Activated CD4-positive, alpha-beta T cell treated with anti-CD3 and anti-CD28 coated beads, Interleukin-10, Interleukin-2, amounts not matched to agents 100 ng/mL and 50 ng/mL, durations not matched to agents 16 hours and 8 hours (primary cell): Measurements from ENCODE around the gene ACMSD.
"Not testable (repeated sequence)": the region's sequence is repeated elsewhere in the genome, so short reads cannot be mapped to it uniquely, and the experiment has no call there.

ENCODE experiments used
- DNase-seq: peaks from one replicate; pipeline ENCODE4 v3.0.0-alpha.2; 2020

ACMSD gene

GRCh38 chr2:134855709-134856108 is 17.3 kb downstream of the ACMSD start:
- DNase-seq = no peak

GRCh38 chr2:134858245-134858644 is 19.8 kb downstream of the ACMSD start:
- no peak for DNase-seq

DNA sequence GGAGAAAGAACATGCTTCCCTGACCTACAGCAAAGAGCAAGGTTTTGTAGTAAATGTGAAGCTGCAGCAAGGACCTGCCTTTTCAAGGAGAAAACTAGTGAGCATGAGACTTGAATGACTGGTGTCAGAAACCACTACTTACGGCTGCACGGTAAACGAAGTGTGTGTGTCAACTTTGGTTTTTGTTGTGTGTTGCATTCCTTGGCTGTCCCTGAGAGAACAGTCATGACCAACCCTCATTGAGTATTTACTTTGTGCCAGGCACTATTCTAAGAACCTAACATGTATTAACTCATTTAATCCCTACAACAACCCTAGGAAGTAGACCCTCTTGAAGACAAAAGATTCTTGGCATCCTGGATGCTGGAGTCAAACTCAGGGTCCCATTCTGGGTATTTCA is 22.8 kb downstream of the ACMSD start:
- no peak for DNase-seq

GRCh38 chr2:134862069-134862468 is 23.7 kb downstream of the ACMSD start:
- DNase-seq = no peak

DNA sequence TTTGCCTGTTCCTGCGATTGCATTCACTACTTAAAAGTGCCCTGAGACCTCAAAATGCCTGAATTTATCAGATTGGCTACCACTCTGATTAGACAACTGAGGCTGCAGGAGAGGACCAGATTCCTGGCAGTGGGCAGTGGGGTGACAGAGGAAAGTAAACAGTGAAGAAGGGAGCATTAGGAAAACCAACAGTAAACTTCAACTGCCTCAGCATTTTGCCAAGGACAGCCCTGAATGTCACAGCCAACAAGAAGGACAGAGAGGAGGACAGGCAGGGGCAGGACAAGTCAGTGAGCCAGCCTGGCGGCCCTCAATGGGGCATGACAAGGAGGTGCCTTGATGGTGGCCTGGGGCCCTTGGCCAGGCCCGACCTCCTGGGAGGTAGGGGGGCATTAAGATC is 24.3 kb downstream of the ACMSD start:
- DNase-seq = no peak

- no peak for DNase-seq
Measured at GRCh38 chr2:134863446-134863845, 25.0 kb downstream of the ACMSD start.

DNA sequence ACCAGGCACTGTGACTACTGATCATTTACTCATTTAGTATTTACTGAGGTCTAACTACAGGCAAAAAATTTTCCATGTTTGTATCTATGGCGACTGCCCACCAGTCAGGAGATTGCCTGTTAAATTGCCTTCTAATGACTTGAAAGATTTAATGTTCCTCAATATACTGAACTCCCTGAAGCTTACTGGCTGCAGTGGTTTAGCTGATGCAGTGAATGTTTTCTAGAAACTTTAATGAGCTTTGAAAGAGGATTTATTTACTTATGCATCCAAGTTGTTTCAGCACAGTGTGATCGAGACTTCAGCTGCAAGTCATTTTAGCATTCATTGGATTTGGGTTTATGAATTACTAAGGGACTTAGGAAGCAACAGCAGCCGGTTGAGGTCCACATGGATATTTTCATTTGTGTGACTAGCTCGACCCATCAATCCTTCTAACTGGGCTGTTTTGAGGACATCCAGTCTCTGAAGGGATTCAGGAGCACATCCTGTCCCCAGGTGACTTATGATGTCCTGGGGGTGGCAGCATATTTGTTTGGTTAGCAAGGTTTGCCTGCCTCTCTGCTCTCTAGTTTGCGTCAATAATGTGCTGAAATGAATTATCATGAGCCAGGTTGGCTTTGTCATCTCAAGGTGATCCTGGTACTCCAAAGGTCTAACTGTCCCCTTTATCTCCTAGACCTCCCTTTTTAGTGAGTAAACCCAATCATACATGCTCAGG is 26.8 kb downstream of the ACMSD start:
- DNase-seq = no peak

GRCh38 chr2:134866498-134867099 is 28.2 kb downstream of the ACMSD start:
- DNase-seq = no peak

DNA sequence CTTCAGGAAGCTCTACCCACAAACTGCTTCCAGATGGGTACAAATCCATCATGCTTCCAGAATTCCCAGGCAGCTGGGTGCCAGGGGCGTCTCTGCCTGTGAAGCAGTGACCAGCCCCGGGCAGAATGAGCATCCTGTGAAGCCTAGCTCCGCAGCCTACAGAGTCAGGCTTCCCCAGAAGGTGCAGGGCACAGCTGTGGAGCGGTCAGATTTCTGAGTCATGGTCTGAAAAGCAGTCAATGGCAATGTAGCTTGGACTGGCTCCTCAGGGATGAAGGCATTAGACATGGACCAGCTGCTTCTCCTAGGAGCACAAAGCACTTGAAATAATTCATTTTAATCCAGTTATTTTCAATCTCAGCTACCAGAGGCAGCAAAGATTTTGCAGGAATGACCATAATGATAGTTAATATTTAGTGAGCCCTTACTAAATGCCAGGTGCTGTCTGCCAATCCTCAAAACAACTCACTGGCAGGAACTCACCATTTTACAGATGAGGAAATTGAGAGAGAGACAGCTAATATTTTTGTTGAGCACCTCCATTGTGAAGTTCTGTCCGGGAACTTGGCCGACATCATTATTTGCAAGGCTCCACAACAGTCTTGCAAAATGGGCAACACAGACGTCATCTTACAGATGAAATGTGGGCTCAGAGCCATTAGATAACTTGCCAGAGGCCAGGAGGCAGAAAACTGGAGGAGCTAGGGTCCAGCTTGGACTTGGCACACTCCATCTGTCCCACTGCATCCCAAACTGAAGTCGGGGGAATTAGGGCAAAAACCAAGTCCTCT is 31.7 kb downstream of the ACMSD start:
- no peak for DNase-seq

DNA sequence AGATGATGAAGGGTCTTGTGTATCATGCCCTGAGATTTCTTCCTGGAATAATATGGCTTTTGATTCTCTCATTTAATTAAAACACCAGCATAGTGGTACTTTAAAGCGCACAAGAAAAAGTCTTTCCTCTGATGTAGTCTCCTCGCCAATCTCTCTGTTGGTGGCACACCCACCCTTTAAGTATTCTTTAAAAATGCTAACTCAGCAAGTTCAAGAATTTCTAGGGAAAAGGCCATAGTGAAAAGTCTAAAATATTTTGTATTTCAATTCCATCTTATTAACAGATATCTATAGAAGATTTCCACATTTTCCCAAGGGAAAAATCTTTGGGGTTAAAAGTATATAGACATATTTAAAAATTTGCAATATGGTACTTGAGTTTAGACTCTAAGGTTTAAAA is 34.7 kb downstream of the ACMSD start:
- no peak for DNase-seq

DNA sequence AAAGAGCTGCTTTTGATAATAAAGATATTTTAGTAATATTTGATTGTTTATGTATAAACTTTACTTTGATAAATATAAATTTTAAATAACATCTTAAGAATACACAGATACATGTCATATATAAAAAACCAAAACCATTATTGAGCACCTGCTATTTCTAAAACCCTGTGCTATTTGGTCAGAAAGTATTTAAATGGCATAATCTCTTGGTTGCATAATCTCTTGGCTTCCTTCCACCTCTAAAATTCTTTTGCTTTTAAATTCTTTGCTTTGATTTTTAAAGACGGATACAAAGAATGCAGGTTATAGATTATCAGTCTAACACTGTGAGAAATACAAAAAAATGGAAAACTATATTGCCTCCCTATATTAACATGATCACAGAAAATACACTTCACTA is 36.9 kb downstream of the ACMSD start:
- no peak for DNase-seq

DNA sequence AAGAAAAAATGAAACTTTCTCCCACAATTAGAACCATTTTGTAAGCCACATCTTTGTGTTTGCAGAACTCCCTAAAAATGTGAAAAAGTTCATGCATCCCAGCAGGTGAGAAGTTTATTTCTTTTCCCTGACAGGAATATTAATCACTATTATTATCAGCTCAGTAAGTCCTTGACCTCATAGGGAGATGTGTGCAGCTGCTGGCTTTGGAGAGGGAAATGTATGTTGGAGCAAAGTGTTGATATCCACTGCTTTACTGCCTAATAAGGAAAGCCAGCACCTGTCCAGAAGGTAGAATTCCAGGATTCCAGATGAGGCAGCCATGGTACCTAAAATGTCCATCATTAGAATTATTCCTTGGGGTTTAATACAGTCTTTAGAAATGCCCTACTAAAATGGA is 44.4 kb downstream of the ACMSD start:
- no peak for DNase-seq

- DNase-seq = no peak
Measured at GRCh38 chr2:134883552-134884293, 45.3 kb downstream of the ACMSD start.

DNA sequence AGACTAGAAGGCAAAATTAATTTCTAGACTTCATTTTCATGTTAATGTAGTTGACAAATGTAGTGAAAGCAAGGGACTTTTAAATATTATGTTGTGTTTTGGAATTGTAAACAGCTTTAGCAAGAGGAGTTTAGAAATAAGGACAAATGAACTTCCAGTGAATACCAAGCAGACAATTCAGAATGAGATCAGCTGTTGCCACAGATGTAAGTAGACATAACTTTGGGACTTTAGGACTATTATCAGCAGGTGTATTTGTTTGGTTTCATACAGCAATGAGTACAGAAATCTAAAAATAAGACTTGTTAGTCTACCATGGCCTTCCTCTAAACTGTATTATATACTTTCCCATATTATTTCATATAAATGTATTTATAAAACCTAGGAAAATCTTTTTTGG is 46.0 kb downstream of the ACMSD start:
- no peak for DNase-seq

DNA sequence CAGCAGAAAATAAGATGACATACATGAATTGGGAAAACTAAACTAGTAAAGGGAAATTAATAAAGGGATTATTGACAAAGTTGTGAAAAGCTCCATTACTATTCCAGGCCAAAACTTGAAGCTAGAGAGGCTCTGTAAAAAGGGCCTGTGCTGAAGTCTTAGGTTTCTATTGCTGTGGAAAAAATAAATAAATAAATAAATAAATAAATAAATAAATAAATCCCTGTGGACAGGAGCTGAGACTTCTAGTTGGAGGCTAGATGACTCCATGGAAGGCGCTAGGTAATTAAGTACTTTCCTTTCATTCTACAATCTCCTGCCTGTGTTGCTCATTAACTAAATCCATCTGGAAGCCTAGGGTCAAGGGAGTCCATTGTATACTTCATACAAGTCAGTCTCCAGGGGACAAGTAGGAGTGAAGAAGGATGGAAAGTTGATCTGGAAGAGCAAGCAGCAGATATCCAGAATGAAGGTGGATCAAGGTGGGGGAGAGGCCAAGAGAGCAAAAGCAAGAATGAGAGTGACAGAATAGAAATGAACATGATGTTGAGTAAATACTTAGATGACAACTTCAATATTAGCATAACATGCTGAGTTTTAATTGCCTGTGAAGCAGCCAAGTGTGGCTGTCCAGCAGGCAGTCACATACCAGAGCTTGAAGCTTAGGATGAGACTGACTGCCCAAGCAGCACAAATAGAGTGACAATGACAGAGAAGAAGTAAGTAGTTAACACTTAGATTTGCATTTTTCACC is 54.0 kb downstream of the ACMSD start:
- DNase-seq = no peak

DNA sequence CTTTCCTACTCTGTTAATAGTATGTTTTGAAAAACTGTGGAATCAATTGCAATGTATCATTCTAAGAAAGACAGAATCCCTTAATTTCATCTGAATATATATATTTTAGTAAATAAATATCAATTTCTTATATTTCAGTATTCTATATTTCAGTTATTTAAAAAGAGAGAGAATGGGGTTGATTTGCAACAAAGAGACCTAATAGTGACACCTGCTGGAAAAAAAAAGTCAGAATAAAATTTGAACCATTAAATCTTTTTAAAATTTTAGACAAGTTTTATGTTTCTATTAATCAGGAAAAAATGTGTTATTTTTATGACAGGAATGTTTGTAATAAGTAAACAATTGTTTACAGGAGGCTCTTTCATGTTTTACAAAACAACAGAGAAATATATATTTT is 59.5 kb downstream of the ACMSD start:
- DNase-seq = no peak

DNA sequence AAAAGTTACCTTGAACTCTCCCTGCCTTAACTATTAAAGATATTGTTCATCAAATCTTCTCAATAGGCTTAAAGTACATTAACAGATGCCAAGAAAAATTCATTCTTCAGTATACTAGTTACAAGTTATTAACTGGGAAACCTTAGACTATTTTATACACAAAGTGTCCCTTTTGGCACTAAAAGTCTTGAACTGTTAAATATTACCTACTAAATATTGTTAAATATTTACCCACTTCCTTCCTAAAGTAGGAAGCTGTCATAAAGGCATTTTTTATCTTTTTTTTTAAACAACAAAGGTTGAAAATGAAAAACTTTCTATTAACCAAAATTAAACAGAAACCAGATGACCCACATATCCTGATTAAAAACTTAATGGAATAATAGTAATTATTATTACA is 60.8 kb downstream of the ACMSD start:
- DNase-seq = no peak

DNA sequence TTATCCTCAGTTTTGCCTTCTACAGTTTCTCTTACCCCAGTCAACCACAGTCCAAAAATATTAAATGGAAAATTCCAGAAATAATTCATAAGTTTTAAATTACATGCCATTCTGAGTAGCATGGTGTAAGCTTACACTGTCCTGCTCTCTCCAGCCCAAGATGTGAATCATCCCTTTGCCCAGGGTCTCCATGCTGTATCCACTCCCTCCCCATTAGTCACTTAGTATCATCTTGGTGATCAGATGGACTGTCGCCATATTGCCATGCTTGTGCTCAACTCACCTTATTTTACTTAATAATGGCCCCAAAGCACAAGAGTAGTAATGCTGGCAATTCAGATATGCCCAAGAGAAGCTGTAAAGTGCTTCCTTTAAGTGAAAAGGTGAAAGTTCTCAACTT is 61.7 kb downstream of the ACMSD start:
- DNase-seq = no peak

DNA sequence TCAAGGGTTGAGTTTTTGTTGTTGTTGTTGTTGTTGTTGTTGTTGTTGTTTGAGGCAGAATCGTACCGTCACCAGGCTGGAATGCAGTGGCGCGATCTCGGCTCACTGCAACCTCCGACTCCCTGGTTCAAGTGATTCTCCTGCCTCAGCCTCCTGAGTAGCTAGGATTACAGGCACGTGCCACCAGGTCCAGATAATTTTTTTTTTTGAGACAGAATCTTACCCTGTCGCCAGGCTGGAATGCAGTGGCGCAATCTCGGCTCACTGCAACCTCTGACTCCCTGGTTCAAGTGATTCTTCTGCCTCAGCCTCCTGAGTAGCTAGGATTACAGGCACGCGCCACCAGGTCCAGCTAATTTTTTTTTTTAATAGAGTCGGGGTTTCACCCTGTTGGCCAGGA is 65.3 kb downstream of the ACMSD start:
- DNase-seq = not testable (repeated sequence)

- DNase-seq = no peak
Measured at GRCh38 chr2:134905168-134905567, 66.8 kb downstream of the ACMSD start.

- DNase-seq = no peak
Measured at GRCh38 chr2:134906726-134907125, 68.3 kb downstream of the ACMSD start.

GRCh38 chr2:134907441-134908116 is 69.2 kb downstream of the ACMSD start:
- DNase-seq = not testable (repeated sequence)
